ENCODE data around the gene NDUFAF5.

NDUFAF5 gene

GRCh38 chr20:13825465-13825864 lies 40.6 kb downstream of the NDUFAF5 start:
- no peak for DNase-seq

GRCh38 chr20:13831476-13831875 lies 46.6 kb downstream of the NDUFAF5 start:
- no peak for DNase-seq

- no peak for DNase-seq
Measured at GRCh38 chr20:13838664-13839063, 53.8 kb downstream of the NDUFAF5 start.

GRCh38 chr20:13839421-13840092 lies 54.7 kb downstream of the NDUFAF5 start:
- DNase-seq: no peak

GRCh38 chr20:13840093-13840465 lies 55.3 kb downstream of the NDUFAF5 start:
- no peak for DNase-seq

- DNase-seq: no peak
Measured at GRCh38 chr20:13841206-13841605, 56.4 kb downstream of the NDUFAF5 start.

GRCh38 chr20:13844296-13844695 lies 59.5 kb downstream of the NDUFAF5 start:
- DNase-seq: no peak

- no peak for DNase-seq
Measured at GRCh38 chr20:13851279-13851678, 66.5 kb downstream of the NDUFAF5 start.

- no peak for DNase-seq
Measured at GRCh38 chr20:13852306-13852705, 67.5 kb downstream of the NDUFAF5 start.

- no peak for DNase-seq
Measured at GRCh38 chr20:13855613-13856012, 70.8 kb downstream of the NDUFAF5 start.

- DNase-seq: no peak
Measured at GRCh38 chr20:13856354-13856753, 71.5 kb downstream of the NDUFAF5 start.

GRCh38 chr20:13857304-13857703 lies 72.5 kb downstream of the NDUFAF5 start:
- DNase-seq: no peak

- DNase-seq: no peak
Measured at GRCh38 chr20:13857961-13858360, 73.1 kb downstream of the NDUFAF5 start.

GRCh38 chr20:13858439-13858838 lies 73.6 kb downstream of the NDUFAF5 start:
- no peak for DNase-seq

- no peak for DNase-seq
Measured at GRCh38 chr20:13858871-13859270, 74.0 kb downstream of the NDUFAF5 start.

GRCh38 chr20:13862245-13862644 lies 77.4 kb downstream of the NDUFAF5 start:
- no peak for DNase-seq

GRCh38 chr20:13863244-13863643 lies 78.4 kb downstream of the NDUFAF5 start:
- no peak for DNase-seq

GRCh38 chr20:13865156-13865555 lies 80.3 kb downstream of the NDUFAF5 start:
- no peak for DNase-seq

- DNase-seq: no peak
Measured at GRCh38 chr20:13865791-13866351, 81.0 kb downstream of the NDUFAF5 start.

- no peak for DNase-seq
Measured at GRCh38 chr20:13868331-13868730, 83.5 kb downstream of the NDUFAF5 start.

GRCh38 chr20:13870170-13870748 lies 85.4 kb downstream of the NDUFAF5 start:
- DNase-seq: no peak
